GM10266 (cell line): ENCODE results near the gene CACNA1E.

ENCODE experiments used
- DNase-seq: peaks from one replicate; pipeline ENCODE4 v3.0.0; 2012; ENCODE audit errors: extremely low spot score
- TF ChIP-seq, protein P1 (sequence below): IDR thresholded peaks from 2 replicates; pipeline ENCODE4 v1.5.1; 2012; ENCODE audit warnings: mild to moderate bottlenecking, low read depth; ENCODE audit not compliant: control insufficient read depth, insufficient read depth; ENCODE audit errors: missing control alignments

Gene CACNA1E

DNA sequence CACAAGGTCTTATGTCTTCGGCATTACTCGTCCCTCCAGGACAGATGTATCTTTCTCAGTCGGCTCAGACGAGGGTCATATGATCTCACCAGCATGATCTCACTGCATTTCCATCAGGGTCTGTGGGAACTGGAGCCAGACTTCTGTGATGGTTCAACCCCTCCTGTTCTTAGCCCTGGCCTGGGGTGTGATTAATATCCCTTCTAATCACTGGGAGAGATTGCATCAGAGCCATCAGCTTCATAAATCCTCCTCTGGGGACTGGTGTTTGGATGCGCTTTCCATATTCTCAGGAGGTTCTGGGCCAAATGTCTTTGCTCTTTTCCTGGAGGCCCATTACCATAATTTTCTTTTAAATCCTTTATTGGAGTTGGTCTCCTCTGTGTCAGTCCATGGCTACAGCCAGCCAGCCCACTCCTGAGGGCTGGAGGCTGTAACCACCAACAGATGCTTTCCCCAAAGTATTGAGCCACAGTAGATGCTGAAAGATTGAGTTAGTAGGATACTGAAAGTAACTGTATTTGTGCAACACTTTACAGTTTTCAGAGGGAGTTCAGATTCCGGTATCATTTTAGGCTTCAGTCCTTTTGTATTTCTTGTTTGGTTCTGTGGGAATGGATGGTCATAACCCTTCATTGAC, 20.0 kb downstream of the CACNA1E start:
- TF ChIP-seq, protein P1, sequence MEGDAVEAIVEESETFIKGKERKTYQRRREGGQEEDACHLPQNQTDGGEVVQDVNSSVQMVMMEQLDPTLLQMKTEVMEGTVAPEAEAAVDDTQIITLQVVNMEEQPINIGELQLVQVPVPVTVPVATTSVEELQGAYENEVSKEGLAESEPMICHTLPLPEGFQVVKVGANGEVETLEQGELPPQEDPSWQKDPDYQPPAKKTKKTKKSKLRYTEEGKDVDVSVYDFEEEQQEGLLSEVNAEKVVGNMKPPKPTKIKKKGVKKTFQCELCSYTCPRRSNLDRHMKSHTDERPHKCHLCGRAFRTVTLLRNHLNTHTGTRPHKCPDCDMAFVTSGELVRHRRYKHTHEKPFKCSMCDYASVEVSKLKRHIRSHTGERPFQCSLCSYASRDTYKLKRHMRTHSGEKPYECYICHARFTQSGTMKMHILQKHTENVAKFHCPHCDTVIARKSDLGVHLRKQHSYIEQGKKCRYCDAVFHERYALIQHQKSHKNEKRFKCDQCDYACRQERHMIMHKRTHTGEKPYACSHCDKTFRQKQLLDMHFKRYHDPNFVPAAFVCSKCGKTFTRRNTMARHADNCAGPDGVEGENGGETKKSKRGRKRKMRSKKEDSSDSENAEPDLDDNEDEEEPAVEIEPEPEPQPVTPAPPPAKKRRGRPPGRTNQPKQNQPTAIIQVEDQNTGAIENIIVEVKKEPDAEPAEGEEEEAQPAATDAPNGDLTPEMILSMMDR = no peak
- DNase-seq = no peak

DNA sequence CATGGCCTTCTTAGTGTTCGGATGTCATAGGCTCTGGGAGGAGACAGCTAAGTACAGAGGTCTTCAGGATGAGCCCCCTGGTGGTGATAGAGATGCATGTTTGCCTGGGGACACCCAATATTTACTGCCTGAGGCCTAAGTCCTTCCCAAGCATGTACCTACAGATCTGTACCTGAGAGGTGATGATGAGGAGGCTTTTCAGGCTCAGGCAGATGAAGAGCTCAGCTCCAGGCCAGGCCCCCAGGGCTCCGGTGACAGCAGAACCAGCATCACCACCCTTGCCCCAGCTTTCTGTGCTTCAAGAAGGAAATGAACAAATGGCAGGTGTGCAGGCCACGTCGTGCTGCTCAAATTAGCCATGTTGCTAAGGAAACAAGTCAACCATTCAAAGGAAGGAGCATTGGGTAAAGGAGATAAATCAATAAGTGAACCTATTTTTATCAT, 21.1 kb downstream of the CACNA1E start:
- TF ChIP-seq, protein P1 = peak; percentile 57
- DNase-seq = peak; percentile 64

DNA sequence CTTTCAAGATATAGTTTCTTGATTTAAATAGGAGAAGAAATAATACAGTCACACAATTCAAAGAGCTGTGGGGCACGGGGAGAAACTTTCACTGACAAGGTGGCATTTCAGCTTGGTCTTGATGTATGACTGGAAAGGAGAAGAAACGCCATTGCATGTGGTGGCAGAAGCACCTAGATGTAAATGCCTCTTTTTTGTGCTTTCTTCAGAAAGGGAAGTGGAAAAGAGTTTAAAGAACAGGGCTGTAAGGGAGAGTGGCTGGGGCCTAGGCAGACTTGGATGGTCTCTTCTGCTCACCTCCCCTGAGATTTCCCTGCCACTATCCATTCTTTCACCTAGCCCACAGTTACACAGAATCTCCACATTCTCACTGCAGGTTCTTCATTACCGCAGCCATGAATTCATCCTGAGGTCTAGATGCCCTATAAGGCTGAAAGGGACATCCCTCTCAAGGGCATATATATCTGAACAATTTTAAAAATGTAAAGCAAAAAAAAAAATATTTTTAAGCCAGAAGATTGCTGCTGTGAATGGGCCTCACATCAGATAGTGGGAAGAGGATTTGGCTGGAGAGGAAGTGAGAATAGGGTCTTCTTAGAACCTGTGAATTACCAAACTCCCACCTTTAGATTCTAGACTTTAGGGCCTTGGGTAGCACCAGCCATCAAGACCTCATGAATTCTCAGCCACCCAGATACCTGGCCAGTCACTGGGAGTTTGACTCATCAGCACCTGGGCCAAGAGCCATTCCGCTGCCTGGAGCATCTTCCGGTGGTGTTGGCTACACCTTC, 23.4 kb downstream of the CACNA1E start:
- TF ChIP-seq, protein P1 = no peak
- no peak for DNase-seq

DNA sequence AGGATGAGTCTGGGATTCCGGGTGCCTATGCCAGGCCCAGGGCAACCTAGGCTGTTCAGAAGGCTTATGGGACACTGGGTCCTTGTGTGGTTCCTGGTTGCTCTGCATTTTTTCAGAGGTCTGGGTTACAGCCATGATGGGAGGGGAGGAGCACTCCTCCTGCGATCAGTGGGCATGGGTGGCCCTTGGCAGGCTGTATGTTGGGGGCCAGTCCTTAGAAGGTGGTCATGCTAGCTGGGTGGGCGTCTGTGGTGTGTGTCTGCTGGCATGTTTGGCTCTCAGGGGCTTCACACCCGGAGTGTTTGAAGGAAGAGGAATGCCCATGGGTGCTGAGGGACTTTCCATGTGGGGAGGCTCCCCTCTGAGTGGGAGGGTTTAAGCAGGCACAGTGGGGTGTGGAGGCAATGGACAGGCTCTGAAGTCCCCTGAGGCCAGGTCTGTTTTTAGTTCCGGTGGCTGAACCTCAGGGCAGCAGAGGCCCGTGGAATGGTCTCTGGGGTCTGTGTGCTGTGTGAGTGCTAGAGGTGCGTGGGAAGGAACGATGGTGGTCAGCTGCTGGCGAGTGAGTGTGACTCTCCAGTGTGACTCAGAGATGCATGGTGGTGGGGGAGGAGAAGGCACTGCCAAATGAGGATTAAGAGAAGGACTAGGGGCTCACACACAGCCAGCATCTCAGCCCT, 25.3 kb downstream of the CACNA1E start:
- peak; percentile 33 for DNase-seq

DNA sequence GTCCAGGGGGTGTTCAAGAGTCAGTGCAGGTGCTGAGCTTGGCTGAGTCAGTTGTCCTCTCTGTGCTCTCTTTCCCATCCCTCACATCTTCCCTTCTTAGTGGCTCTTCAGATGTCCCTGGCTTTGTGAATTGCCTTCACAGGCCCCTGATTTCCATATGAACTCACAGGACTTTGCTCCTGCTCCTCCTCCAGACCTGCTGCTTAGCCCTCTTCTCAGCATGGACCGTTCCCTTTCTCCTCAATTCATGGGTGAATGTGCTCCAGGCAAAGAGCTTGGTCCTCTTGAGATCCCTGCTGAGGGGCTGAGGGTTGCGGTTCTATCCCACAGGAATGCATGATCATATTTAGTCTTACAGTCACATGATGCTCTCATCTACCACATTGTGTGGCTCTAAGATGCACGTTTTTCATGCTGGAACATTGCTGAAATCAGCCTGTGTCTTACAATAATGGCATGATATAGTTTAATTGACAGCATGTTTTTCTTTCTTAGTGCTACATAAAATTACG, 30.5 kb downstream of the CACNA1E start:
- TF ChIP-seq, protein P1 = no peak
- no peak for DNase-seq

More for the DNA sequence above, 25.3 kb downstream of the CACNA1E start:
- TF ChIP-seq, protein P1 = no peak

DNA sequence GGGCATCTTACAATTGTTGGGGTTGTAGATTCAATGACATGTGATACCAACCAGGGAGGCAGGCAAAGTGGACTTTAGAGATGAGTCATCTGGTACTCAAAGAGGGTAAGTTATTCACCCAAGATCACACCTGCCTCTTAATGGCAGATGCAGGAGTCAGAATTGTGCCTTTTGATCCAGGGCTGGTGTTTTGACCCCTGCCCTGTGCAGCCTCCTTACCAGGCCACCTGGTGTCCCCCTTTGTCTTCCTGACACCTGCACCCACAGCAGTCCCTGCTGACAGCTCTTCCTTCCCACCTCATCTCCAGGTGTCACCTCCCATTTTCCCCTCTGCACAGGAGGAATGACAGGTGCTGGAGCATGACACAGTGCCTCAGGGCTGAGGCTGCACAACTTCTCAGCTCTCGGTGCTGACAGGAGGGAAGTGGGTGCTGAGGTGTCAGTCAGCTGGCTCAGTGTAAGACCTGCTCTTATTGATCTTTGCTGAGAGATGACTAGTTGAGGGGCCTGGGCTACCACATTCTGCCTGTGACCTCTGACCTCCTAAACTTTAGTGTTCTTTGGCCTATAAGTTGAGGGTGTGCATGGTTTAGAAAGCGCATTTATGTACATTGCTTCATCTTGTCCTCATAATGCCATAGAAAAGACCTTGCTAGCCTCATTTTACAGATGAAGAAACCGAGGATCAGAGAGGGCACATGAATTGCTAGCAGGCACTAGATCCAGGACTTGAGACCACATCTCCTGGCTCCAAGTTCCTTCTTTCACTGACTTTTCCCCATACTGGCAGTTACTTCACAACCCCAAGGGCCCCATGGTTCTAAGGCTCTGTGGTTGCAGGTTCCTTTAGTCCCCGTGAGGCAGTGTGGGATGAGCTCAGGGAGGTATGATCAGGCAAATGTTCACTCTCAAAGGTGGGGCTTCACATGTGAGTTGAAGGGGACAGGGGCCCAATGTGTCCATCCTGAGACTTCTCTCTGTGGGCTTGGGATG, 31.3 kb downstream of the CACNA1E start:
- TF ChIP-seq, protein P1 = no peak
- DNase-seq = no peak
